Esophagus squamous epithelium (tissue), 5 donors: ENCODE measurements around the gene ACLY. TPM values are rescaled to one million over a fixed set of nuclear protein-coding genes. Genes with fewer than 3 reads are reported as not detected.
"Not testable (repeated sequence)": the region's sequence is repeated elsewhere in the genome, so short reads cannot be mapped to it uniquely, and the experiment has no call there.

Experiments
- DNase-seq: peaks from one replicate; lab custom pipeline; 2025; lab: John Stamatoyannopoulos, UW
- H3K27ac ChIP-seq, 4 donors: fragments of 200-600 bp; sonication (generic); one replicate each; pipeline ENCODE4 v1.5.1; 2016 to 2019; ENCODE audit warnings: mild to moderate bottlenecking in 1 of 4
- H3K27me3 ChIP-seq, 4 donors: fragments of 200-600 bp; sonication (generic); 1 replicate in 3 of 4; 2 replicates in 1 of 4; pipeline versions ENCODE4 v1.5.1 to v1.6.0; 2017 to 2021; ENCODE audit warnings: antibody characterized with exemption in 1 of 4
- H3K36me3 ChIP-seq, 3 donors: fragments of 200-600 bp; sonication (generic); one replicate each; pipeline ENCODE4 v1.5.1; 2016 to 2019
- H3K4me1 ChIP-seq, 3 donors: fragments of 200-600 bp; sonication (generic); one replicate each; pipeline ENCODE4 v1.5.1; 2017 to 2019
- H3K4me3 ChIP-seq, 4 donors: fragments of 200-600 bp; sonication (generic); 1 replicate in 3 of 4; 2 replicates in 1 of 4; pipeline ENCODE4 v1.5.1; 2016 to 2019; ENCODE audit warnings: mild to moderate bottlenecking in 2 of 4, moderate library complexity in 1 of 4
- H3K9me3 ChIP-seq, 3 donors: fragments of 200-600 bp; sonication (generic); one replicate each; pipeline ENCODE4 v1.5.1; 2016 to 2019
- CTCF ChIP-seq, 6 experiments: fragments of 450-650 bp in 4 of 6; fragments of 200-600 bp in 2 of 6; sonication (generic) in 2 of 6; IDR thresholded peaks; one replicate each; pipeline ENCODE4 v1.5.1; 2016 to 2019; ENCODE audit warnings: antibody characterized with exemption in 6 of 6, mild to moderate bottlenecking in 4 of 6, moderate library complexity in 4 of 6
- POLR2A ChIP-seq, 4 donors: fragments of 450-650 bp; IDR thresholded peaks; one replicate each; pipeline ENCODE4 v1.6.1; 2017; ENCODE audit warnings: antibody characterized with exemption in 4 of 4, mild to moderate bottlenecking in 4 of 4, moderate library complexity in 3 of 4
- WGBS, 2 donors: methylation state at CpG; one replicate each; pipeline ENCODE4 v1.1.5; 2018; 5-methylcytosine and 5-hydroxymethylcytosine counted together
- intact Hi-C: fragments of 100-400 bp; cut with DNase I; formaldehyde crosslinking; loops from one replicate; pipeline ENCODE4 v1.15.0; 2022
- total RNA-seq, 4 donors: library from RNA; depleted of rRNA; stranded (reverse); fragments of >200 nt; gene quantifications; one replicate each; pipeline ENCODE4 v1.1.0, GENCODE V29; 2016
- donor health status: DM: yes; HTN: yes; CAD: no.

Gene ACLY
- total RNA-seq, 4 donors from 2014 or later = 51.5 to 121 (median 62.7) TPM

- Histone ChIP-seq H3K36me3 (peaks cover 7 to 30% (median 7%) of the 10 kb centered on the region in 3 donors), H3K9me3 (no peaks in the 10 kb centered on the region), H3K4me1 (peaks cover 18 to 57% (median 24%) of the 10 kb centered on the region in 3 donors), H3K27ac (peak overlapping the region; percentile 92 to 97 (median 95)), H3K4me3 (peak overlapping the region; percentile 70 to 100 (median 94)), H3K27me3 (no peaks in the 10 kb centered on the region)
- WGBS, 2 donors = 0% methylated on average over 11 to 12 of the region's 25 CpGs
- intact Hi-C loops = no loop called here
- TF ChIP-seq CTCF (IDR thresholded peaks at IDR 0.05) = no peak
- no peak for TF ChIP-seq POLR2A (IDR thresholded peaks at IDR 0.05)
- no peak for DNase-seq
These were observed 54.3 kb downstream of the ACLY start for GRCh38 chr17:41864498-41864835.

GRCh38 chr17:41863074-41863848, 55.5 kb downstream of the ACLY start:
- peaks cover 18 to 50% (median 24%) of the 10 kb centered on the region in 3 donors for H3K4me1 ChIP-seq
- no peaks in the 10 kb centered on the region for H3K27me3 ChIP-seq
- H3K36me3 ChIP-seq = peaks cover 4 to 20% (median 7%) of the 10 kb centered on the region in 3 donors
- no peak for DNase-seq
- WGBS, 2 donors = 62% methylated on average over 14 to 17 of the region's 18 CpGs
- no peaks in the 10 kb centered on the region for H3K9me3 ChIP-seq
- H3K27ac ChIP-seq = no peak overlapping the region
- TF ChIP-seq CTCF (IDR thresholded peaks at IDR 0.05) = no peak
- H3K4me3 ChIP-seq = peak overlapping the region in 2 of 4 donors; percentile 93 to 100
- intact Hi-C loops = no loop called here

- no peak for DNase-seq
- WGBS, 2 donors = 81 to 95% methylated on average over 2 of the region's 3 CpGs
- no peaks in the 10 kb centered on the region for H3K27me3 ChIP-seq
- intact Hi-C loops = no loop called here
- no peak overlapping the region for H3K4me3 ChIP-seq
- H3K36me3 ChIP-seq = no peaks in the 10 kb centered on the region
- TF ChIP-seq CTCF (IDR thresholded peaks at IDR 0.05) (no peak), POLR2A (IDR thresholded peaks at IDR 0.05) (no peak)
- peaks cover 18 to 48% (median 21%) of the 10 kb centered on the region in 3 donors for H3K4me1 ChIP-seq
- no peak overlapping the region for H3K27ac ChIP-seq
- no peaks in the 10 kb centered on the region for H3K9me3 ChIP-seq
These were observed 58.4 kb downstream of the ACLY start for GRCh38 chr17:41860254-41860931.

- Histone ChIP-seq H3K36me3 (peaks cover 0 to 27% (median 0%) of the 10 kb centered on the region in 3 donors), H3K4me1 (peaks cover 0 to 36% (median 0%) of the 10 kb centered on the region in 3 donors)
- intact Hi-C loops, H3K9me3 ChIP-seq, H3K27ac ChIP-seq, H3K4me3 ChIP-seq, DNase-seq, H3K27me3 ChIP-seq: not testable (repeated sequence)
- 81% methylated on average over 14 of the region's 14 CpGs for WGBS, 2 donors
These were observed 67.4 kb downstream of the ACLY start for GRCh38 chr17:41851382-41851781.

GRCh38 chr17:41849251-41849990, 69.3 kb downstream of the ACLY start:
- peaks cover 0 to 19% (median 0%) of the 10 kb centered on the region in 3 donors for H3K36me3 ChIP-seq
- H3K4me3 ChIP-seq = no peak overlapping the region
- intact Hi-C loops = no loop called here
- DNase-seq = no peak
- 77 to 89% methylated on average over 4 of the region's 4 CpGs for WGBS, 2 donors
- H3K27ac ChIP-seq = no peak overlapping the region
- no peaks in the 10 kb centered on the region for H3K27me3 ChIP-seq
- H3K9me3 ChIP-seq = no peaks in the 10 kb centered on the region
- TF ChIP-seq POLR2A (IDR thresholded peaks at IDR 0.05) (no peak), CTCF (IDR thresholded peaks at IDR 0.05) (no peak)
- H3K4me1 ChIP-seq = peaks cover 0 to 41% (median 0%) of the 10 kb centered on the region in 3 donors
